Loucy (cell line): ENCODE results near the gene DLGAP1.

Experiments used
- H2AFZ ChIP-seq: fragments of 200-600 bp; sonication (generic); 2 replicates; pipeline ENCODE4 v1.6.0; 2016; ENCODE audit warnings: antibody characterized with exemption, mild to moderate bottlenecking, low read length, moderate library complexity
- H3F3A ChIP-seq: fragments of 200-600 bp; 2 replicates; pipeline ENCODE4 v1.6.0; 2016; ENCODE audit warnings: antibody characterized with exemption, low read depth, mild to moderate bottlenecking
- H3K27me3 ChIP-seq: fragments of 200-600 bp; sonication (generic); 2 replicates; pipeline ENCODE4 v1.6.1; 2014; ENCODE audit warnings: low read length, mild to moderate bottlenecking; ENCODE audit not compliant: insufficient read depth, poor library complexity, severe bottlenecking
- H3K36me3 ChIP-seq: fragments of 200-600 bp; sonication (generic); 2 replicates; pipeline ENCODE4 v1.6.1; 2016; ENCODE audit warnings: low read length; ENCODE audit not compliant: insufficient read depth
- H3K4me1 ChIP-seq: fragments of 200-600 bp; sonication (generic); 2 replicates; pipeline ENCODE4 v1.5.1; 2014; ENCODE audit warnings: low read length, mild to moderate bottlenecking; ENCODE audit not compliant: insufficient read depth, poor library complexity, severe bottlenecking
- H3K4me2 ChIP-seq: fragments of 200-600 bp; sonication (generic); 2 replicates; pipeline ENCODE4 v1.6.0; 2014; ENCODE audit warnings: antibody characterized with exemption, low read length, low read depth, mild to moderate bottlenecking; ENCODE audit not compliant: poor library complexity, severe bottlenecking
- H3K4me3 ChIP-seq: fragments of 200-600 bp; sonication (generic); 2 replicates; pipeline ENCODE4 v1.5.1; 2014; ENCODE audit warnings: low read length, mild to moderate bottlenecking, mixed read lengths; ENCODE audit not compliant: poor library complexity, severe bottlenecking
- H3K79me2 ChIP-seq: fragments of 200-600 bp; sonication (generic); 2 replicates; pipeline ENCODE4 v1.6.1; 2014; ENCODE audit warnings: low read length; ENCODE audit not compliant: insufficient read depth
- H3K9ac ChIP-seq: fragments of 200-600 bp; sonication (generic); 2 replicates; pipeline ENCODE4 v1.6.0; 2014; ENCODE audit warnings: mild to moderate bottlenecking, low read depth, low read length, moderate library complexity; ENCODE audit not compliant: poor library complexity, severe bottlenecking
- H3K9me2 ChIP-seq: fragments of 200-600 bp; sonication (generic); replicated peaks from 2 replicates; pipeline ENCODE4 v1.6.1; 2016; ENCODE audit warnings: low read depth, low read length, mixed read lengths
- H3K9me3 ChIP-seq: fragments of 200-600 bp; sonication (generic); 2 replicates; pipeline ENCODE4 v1.6.1; 2014; ENCODE audit warnings: mild to moderate bottlenecking, antibody characterized with exemption, low read length, low read depth; ENCODE audit not compliant: insufficient read depth
- H4K20me1 ChIP-seq: fragments of 200-600 bp; sonication (generic); 2 replicates; pipeline ENCODE4 v1.6.0; 2014; ENCODE audit warnings: antibody characterized with exemption, low read length, mild to moderate bottlenecking; ENCODE audit not compliant: insufficient read depth, poor library complexity, severe bottlenecking
- CTCF ChIP-seq: fragments of 200-600 bp; sonication (generic); conservative IDR thresholded peaks from 2 replicates; pipeline ENCODE4 v1.5.1; 2014; ENCODE audit warnings: mild to moderate bottlenecking, antibody characterized with exemption, low read length
- EZH2phosphoT487 ChIP-seq: fragments of 200-600 bp; IDR thresholded peaks from 2 replicates; pipeline ENCODE4 v1.6.1; 2018; ENCODE audit warnings: antibody characterized with exemption, mild to moderate bottlenecking, moderate library complexity, borderline replicate concordance

The DLGAP1 gene

GRCh38 chr18:4311136-4311535 is 144.0 kb downstream of the DLGAP1 start:
- no peaks in the 10 kb centered on the region for H3F3A ChIP-seq
- no peak overlapping the region for H3K4me2 ChIP-seq
- H4K20me1 ChIP-seq: no peaks in the 10 kb centered on the region
- no peak overlapping the region for H3K9ac ChIP-seq
- no peaks in the 10 kb centered on the region for H3K9me2 ChIP-seq
- no peak for TF ChIP-seq CTCF
- no peak for TF ChIP-seq EZH2phosphoT487
- no peak overlapping the region for H3K4me3 ChIP-seq
- H3K9me3 ChIP-seq: no peaks in the 10 kb centered on the region; the same call in 1 of the 2 replicates
- H3K36me3 ChIP-seq: no peaks in the 10 kb centered on the region
- no peaks in the 10 kb centered on the region for H3K27me3 ChIP-seq
- H2AFZ ChIP-seq: no peak overlapping the region
- H3K79me2 ChIP-seq: no peaks in the 10 kb centered on the region
- no peaks in the 10 kb centered on the region for H3K4me1 ChIP-seq

- no peak for TF ChIP-seq CTCF
- no peak for TF ChIP-seq EZH2phosphoT487
- no peaks in the 10 kb centered on the region for H3K27me3 ChIP-seq
- no peaks in the 10 kb centered on the region for H3K4me1 ChIP-seq
These were observed 145.9 kb downstream of the DLGAP1 start for GRCh38 chr18:4309227-4309626.

DNA sequence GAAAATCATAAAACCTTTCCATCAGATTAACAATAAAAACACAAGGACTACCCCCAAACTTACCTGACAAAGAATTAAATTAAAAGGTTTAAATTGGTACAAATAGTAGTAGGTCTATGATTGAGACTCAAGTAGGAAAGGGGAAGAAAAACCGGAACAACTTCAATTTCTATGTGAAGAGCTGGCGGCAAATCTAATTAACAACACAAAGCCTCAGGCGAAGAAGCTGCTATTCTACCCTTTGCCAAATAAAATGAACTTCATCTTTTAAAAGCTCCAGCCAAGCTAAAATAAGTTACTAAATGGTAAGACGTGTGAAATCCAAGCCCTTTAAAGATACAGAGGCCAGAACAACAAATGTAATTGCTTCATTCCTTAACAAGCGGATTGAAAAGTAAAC is 146.5 kb downstream of the DLGAP1 start:
- Histone ChIP-seq H3F3A (no peaks in the 10 kb centered on the region), H3K9ac (no peak overlapping the region), H4K20me1 (no peaks in the 10 kb centered on the region), H3K4me1 (no peaks in the 10 kb centered on the region), H3K4me3 (no peak overlapping the region), H3K4me2 (no peak overlapping the region), H3K36me3 (no peaks in the 10 kb centered on the region), H3K9me3 (no peaks in the 10 kb centered on the region; the same call in 1 of the 2 replicates), H3K9me2 (no peaks in the 10 kb centered on the region), H3K79me2 (no peaks in the 10 kb centered on the region), H3K27me3 (no peaks in the 10 kb centered on the region), H2AFZ (no peak overlapping the region)
- TF ChIP-seq EZH2phosphoT487: no peak
- TF ChIP-seq CTCF: no peak

More at GRCh38 chr18:4309227-4309626, 145.9 kb downstream of the DLGAP1 start:
- no peaks in the 10 kb centered on the region; the same call in 1 of the 2 replicates for H3K9me3 ChIP-seq
- no peaks in the 10 kb centered on the region for H3K79me2 ChIP-seq
- H3F3A ChIP-seq: no peaks in the 10 kb centered on the region
- no peak overlapping the region for H3K9ac ChIP-seq
- no peak overlapping the region for H3K4me2 ChIP-seq
- no peak overlapping the region for H3K4me3 ChIP-seq
- H2AFZ ChIP-seq: no peak overlapping the region
- H3K9me2 ChIP-seq: no peaks in the 10 kb centered on the region
- H3K36me3 ChIP-seq: no peaks in the 10 kb centered on the region
- H4K20me1 ChIP-seq: no peaks in the 10 kb centered on the region
